WTC11 (cell line): ENCODE results near the gene PRDX6.

Experiments
- ATF3 ChIP-seq: sonication (generic); formaldehyde crosslinking; conservative IDR thresholded peaks from 2 replicates; pipeline ENCODE4 v1.8.1; 2022; ENCODE audit warnings: mild to moderate bottlenecking, missing genetic modification reagents
- CTCF ChIP-seq: fragments of 200-600 bp; IDR thresholded peaks from 2 replicates; pipeline ENCODE4 v1.8.0; 2022; ENCODE audit warnings: antibody characterized with exemption
- E2F1 ChIP-seq: sonication (generic); formaldehyde crosslinking; IDR thresholded peaks from 2 replicates; pipeline ENCODE4 v1.8.0; 2022; ENCODE audit warnings: mild to moderate bottlenecking, missing genetic modification reagents
- ESRRA ChIP-seq: sonication (generic); formaldehyde crosslinking; IDR thresholded peaks from 2 replicates; pipeline ENCODE4 v1.8.1; 2022; ENCODE audit warnings: mild to moderate bottlenecking, missing genetic modification reagents, borderline replicate concordance
- ETV6 ChIP-seq: sonication (generic); formaldehyde crosslinking; IDR thresholded peaks from 2 replicates; pipeline ENCODE4 v1.8.1; 2022; ENCODE audit warnings: mild to moderate bottlenecking, missing genetic modification reagents
- NR2C2 ChIP-seq: sonication (generic); formaldehyde crosslinking; IDR thresholded peaks from 2 replicates; pipeline ENCODE4 v1.8.0; 2022; ENCODE audit warnings: mild to moderate bottlenecking, missing genetic modification reagents
- TP53 ChIP-seq: sonication (generic); formaldehyde crosslinking; IDR thresholded peaks from 2 replicates; pipeline ENCODE4 v1.8.1; 2023; ENCODE audit warnings: mild to moderate bottlenecking, missing genetic modification reagents
- USF2 ChIP-seq: sonication (generic); formaldehyde crosslinking; IDR thresholded peaks from 2 replicates; pipeline ENCODE4 v1.8.1; 2023; ENCODE audit warnings: mild to moderate bottlenecking, missing genetic modification reagents, moderate library complexity

- TF ChIP-seq ATF3 (CRISPR knock-in tag) = no peak
- no peak for TF ChIP-seq E2F1 (CRISPR knock-in tag)
- no peak for TF ChIP-seq ESRRA
- TF ChIP-seq CTCF = no peak
- TF ChIP-seq USF2 (CRISPR knock-in tag) = no peak
- TF ChIP-seq ETV6 = no peak
- no peak for TF ChIP-seq TP53 (CRISPR knock-in tag)
- TF ChIP-seq NR2C2 (CRISPR knock-in tag) = no peak
Measured at GRCh38 chr1:173474097-173474779, 2.9 kb upstream of the PRDX6 start.
